H1 (cell line): ENCODE data around the gene TRIM24. TPM values are rescaled to one million over a fixed set of nuclear protein-coding genes. Genes with fewer than 3 reads are reported as not detected.

ENCODE experiments used
- CTCF ChIA-PET: fragments of 300-600 bp; sonication (Branson Sonifier 250); formaldehyde crosslinking; loops from one replicate; lab custom pipeline; 2021; ENCODE audit not compliant: partially characterized antibody; lab: Charles Lee
- POLR2A ChIA-PET: fragments of 300-600 bp; sonication (Branson Sonifier 250); formaldehyde crosslinking; loops from one replicate; lab custom pipeline; 2021; ENCODE audit warnings: inconsistent platforms; ENCODE audit not compliant: partially characterized antibody; lab: Charles Lee
- DNase-seq, 2 experiments: peaks; one replicate each; pipeline versions ENCODE4 v3.0.0 to v3.0.0-alpha.2; 2010 to 2022; ENCODE audit warnings: low spot score in 2 of 2, low read depth in 1 of 2, mixed read lengths in 1 of 2
- FAIRE-seq: peaks from 2 replicates; lab custom pipeline; 2011; peaks lifted over from hg19 to GRCh38; lab: Jason Lieb, UNC
- H2AFZ ChIP-seq: 2 replicates; pipeline ENCODE4 v1.8.1; 2012; ENCODE audit warnings: low read length, inconsistent platforms
- H2AK5ac ChIP-seq: 2 replicates; pipeline ENCODE4 v1.6.1; 2013; ENCODE audit warnings: low read depth, low read length
- H2BK120ac ChIP-seq: replicated peaks from 2 replicates; pipeline ENCODE3; 2013; ENCODE audit warnings: low read depth, low read length, inconsistent platforms
- H2BK12ac ChIP-seq: 2 replicates; pipeline ENCODE4 v1.6.1; 2013; ENCODE audit warnings: low read depth, low read length
- H2BK15ac ChIP-seq: 2 replicates; pipeline ENCODE4 v1.6.1; 2013; ENCODE audit warnings: low read length
- H2BK20ac ChIP-seq: 2 replicates; pipeline ENCODE4 v1.6.1; 2013; ENCODE audit warnings: low read length
- H2BK5ac ChIP-seq: 2 replicates; pipeline ENCODE4 v1.6.1; 2013; ENCODE audit warnings: low read depth, low read length
- H3K14ac ChIP-seq: 2 replicates; pipeline ENCODE4 v1.6.1; 2013; ENCODE audit warnings: inconsistent platforms; ENCODE audit not compliant: insufficient read length
- H3K18ac ChIP-seq: 2 replicates; pipeline ENCODE4 v1.6.1; 2013; ENCODE audit warnings: low read length; ENCODE audit errors: extremely low read depth
- H3K23ac ChIP-seq: 2 replicates; pipeline ENCODE4 v1.6.1; 2013; ENCODE audit warnings: inconsistent platforms; ENCODE audit not compliant: insufficient read length
- H3K23me2 ChIP-seq: 2 replicates; pipeline ENCODE4 v1.6.1; 2013; ENCODE audit warnings: low read depth, low read length
- H3K27ac ChIP-seq: 2 replicates; pipeline ENCODE4 v1.6.1; 2011; ENCODE audit warnings: low read depth, low read length, inconsistent platforms
- H3K27me3 ChIP-seq, 4 experiments: replicated peaks in 1 of 4; 1 replicate in 1 of 4; 2 replicates in 3 of 4; pipeline versions ENCODE4 v1.6.1 to v1.8.1; 2011 to 2013; ENCODE audit warnings: low read length in 3 of 4, mild to moderate bottlenecking in 3 of 4, inconsistent platforms in 2 of 4, mixed read lengths in 2 of 4, moderate library complexity in 1 of 4; ENCODE audit not compliant: control insufficient read depth in 3 of 4, insufficient read depth in 3 of 4; ENCODE audit errors: extremely low read depth in 1 of 4
- H3K36me3 ChIP-seq, 4 experiments: 2 replicates each; pipeline versions ENCODE4 v1.6.1 to v1.8.1; 2011 to 2013; ENCODE audit warnings: mild to moderate bottlenecking in 4 of 4, low read length in 3 of 4, moderate library complexity in 2 of 4, control low read depth in 1 of 4, inconsistent platforms in 1 of 4; ENCODE audit not compliant: insufficient read depth in 4 of 4, control insufficient read depth in 2 of 4
- H3K4ac ChIP-seq: replicated peaks from 2 replicates; pipeline ENCODE3; 2013; ENCODE audit warnings: low read length, low read depth, mixed read lengths, inconsistent platforms; ENCODE audit not compliant: insufficient read length
- H3K4me1 ChIP-seq, 4 experiments: replicated peaks in 1 of 4; 1 replicate in 1 of 4; 2 replicates in 3 of 4; pipeline versions ENCODE4 v1.6.1 to v1.8.1; 2011 to 2013; ENCODE audit warnings: low read length in 3 of 4, inconsistent platforms in 2 of 4, mixed read lengths in 1 of 4; ENCODE audit not compliant: insufficient read depth in 4 of 4, control insufficient read depth in 3 of 4
- H3K4me2 ChIP-seq, 2 experiments: 2 replicates each; pipeline versions ENCODE4 v1.6.1 to v1.8.1; 2011 to 2013; ENCODE audit warnings: low read depth in 2 of 2, low read length in 2 of 2, control low read depth in 1 of 2, inconsistent platforms in 1 of 2, mild to moderate bottlenecking in 1 of 2; ENCODE audit not compliant: insufficient read depth in 1 of 2
- H3K4me3 ChIP-seq, 4 experiments: fragments of 200-600, 300-600 bp in 1 of 4; sonication (generic), shearing (Covaris generic), sonication (Bioruptor Twin) in 1 of 4; 2 replicates each; pipeline versions ENCODE4 v1.5.1 to v1.8.1; 2011 to 2016; ENCODE audit warnings: low read length in 4 of 4, low read depth in 3 of 4, control low read depth in 2 of 4, inconsistent platforms in 2 of 4, mild to moderate bottlenecking in 2 of 4, mixed read lengths in 1 of 4, moderate library complexity in 1 of 4; ENCODE audit not compliant: insufficient read depth in 2 of 4; ENCODE audit errors: extremely low read depth in 1 of 4
- H3K56ac ChIP-seq: replicated peaks from 2 replicates; pipeline ENCODE3; 2013; ENCODE audit warnings: low read depth, mild to moderate bottlenecking, mixed read lengths, low read length, inconsistent platforms; ENCODE audit not compliant: insufficient read length
- H3K79me1 ChIP-seq: 2 replicates; pipeline ENCODE4 v1.6.1; 2013; ENCODE audit warnings: low read depth, low read length, control low read depth
- H3K79me2 ChIP-seq, 2 experiments: 2 replicates each; pipeline versions ENCODE4 v1.6.1 to v1.8.1; 2012 to 2013; ENCODE audit warnings: low read length in 2 of 2, mild to moderate bottlenecking in 2 of 2, inconsistent platforms in 1 of 2; ENCODE audit not compliant: insufficient read depth in 2 of 2, control insufficient read depth in 1 of 2
- H3K9ac ChIP-seq, 4 experiments: replicated peaks in 1 of 4; 1 replicate in 1 of 4; 2 replicates in 3 of 4; pipeline versions ENCODE4 v1.6.1 to v1.8.1; 2011 to 2013; ENCODE audit warnings: low read depth in 3 of 4, low read length in 3 of 4, control low read depth in 2 of 4, mild to moderate bottlenecking in 2 of 4, moderate library complexity in 2 of 4, inconsistent platforms in 1 of 4; ENCODE audit errors: extremely low read depth in 1 of 4
- H3K9me3 ChIP-seq, 2 experiments: 2 replicates each; pipeline versions ENCODE4 v1.6.1 to v1.8.1; 2012 to 2013; ENCODE audit warnings: mild to moderate bottlenecking in 2 of 2, moderate library complexity in 2 of 2, control low read depth in 1 of 2, inconsistent platforms in 1 of 2, low read depth in 1 of 2, low read length in 1 of 2, mixed read lengths in 1 of 2; ENCODE audit not compliant: insufficient read depth in 2 of 2
- H4K20me1 ChIP-seq, 2 experiments: replicated peaks in 1 of 2; 2 replicates each; pipeline versions ENCODE3 to v1.8.1; 2011 to 2013; ENCODE audit warnings: inconsistent platforms in 2 of 2, low read length in 2 of 2, mild to moderate bottlenecking in 1 of 2; ENCODE audit not compliant: insufficient read depth in 2 of 2, control insufficient read depth in 1 of 2
- H4K5ac ChIP-seq: 2 replicates; pipeline ENCODE4 v1.6.1; 2013; ENCODE audit warnings: low read length, low read depth, mixed read lengths, inconsistent platforms; ENCODE audit not compliant: insufficient read length
- H4K8ac ChIP-seq: 2 replicates; pipeline ENCODE4 v1.8.0; 2013; ENCODE audit warnings: mild to moderate bottlenecking, moderate library complexity, low read length, inconsistent platforms; ENCODE audit not compliant: insufficient read depth; ENCODE audit errors: extremely low read depth
- H4K91ac ChIP-seq: replicated peaks from 2 replicates; pipeline ENCODE3; 2013; ENCODE audit warnings: low read length, mixed read lengths, inconsistent platforms; ENCODE audit not compliant: insufficient read length
- ATF3 ChIP-seq: IDR thresholded peaks from 2 replicates; pipeline ENCODE4 v1.6.1; 2011; ENCODE audit warnings: low read depth, mild to moderate bottlenecking, low read length; ENCODE audit not compliant: insufficient read depth
- BRCA1 ChIP-seq: IDR thresholded peaks from 2 replicates; pipeline ENCODE4 v1.6.1; 2012; ENCODE audit warnings: low read depth, low read length, improper control_type of control experiment
- JUN ChIP-seq: IDR thresholded peaks from 2 replicates; pipeline ENCODE4 v1.6.1; 2011; ENCODE audit warnings: low read depth, mild to moderate bottlenecking, improper control_type of control experiment, low read length
- RXRA ChIP-seq: IDR thresholded peaks from 2 replicates; pipeline ENCODE4 v1.6.1; 2011; ENCODE audit warnings: low read depth, mild to moderate bottlenecking, low read length, moderate library complexity; ENCODE audit not compliant: insufficient read depth
- SAP30 ChIP-seq: fragments of 300-600 bp; sonication (generic); IDR thresholded peaks from 2 replicates; pipeline ENCODE4 v1.7.1; 2012; ENCODE audit warnings: low read length, moderate library complexity, mild to moderate bottlenecking, inconsistent platforms; ENCODE audit not compliant: insufficient read depth, insufficient replicate concordance
- SIN3A ChIP-seq, 2 experiments: IDR thresholded peaks in 1 of 2; conservative IDR thresholded peaks in 1 of 2; 2 replicates each; pipeline ENCODE4 v1.6.1; 2011 to 2012; ENCODE audit warnings: low read length in 2 of 2, improper control_type of control experiment in 1 of 2, low read depth in 1 of 2, mild to moderate bottlenecking in 1 of 2
- ZNF274 ChIP-seq: IDR thresholded peaks from 2 replicates; pipeline ENCODE4 v1.7.0; 2012; ENCODE audit warnings: low read length, borderline replicate concordance; ENCODE audit errors: extremely low read depth
- WGBS, 2 experiments: shearing (Covaris generic) in 1 of 2; methylation state at CpG; one replicate each; pipeline versions ENCODE4 v1.1.6 to v1.1.7; 2013 to 2015; ENCODE audit warnings: low lambda C conversion rate in 2 of 2, mixed read lengths in 2 of 2, inconsistent platforms in 1 of 2, low coverage in 1 of 2, missing lambda C conversion rate in 1 of 2; ENCODE audit not compliant: insufficient replicate concordance in 2 of 2, insufficient coverage in 1 of 2, insufficient read length in 1 of 2; ENCODE audit errors: extremely low coverage in 1 of 2, missing lambda C conversion rate in 1 of 2; 5-methylcytosine and 5-hydroxymethylcytosine counted together
- polyA plus RNA-seq, 7 experiments: library from polyadenylated mRNA; depleted of rRNA in 3 of 7; stranded (reverse) in 5 of 7; unstranded in 2 of 7; fragments of >200 nt in 5 of 7; fragments of 200-250 nt in 2 of 7; gene quantifications; 1 replicate in 5 of 7; 2 replicates in 1 of 7; 4 replicates in 1 of 7; pipeline versions ENCODE4 v1.2.1 to v1.2.3, GENCODE V29; 2011 to 2013; ENCODE audit warnings: missing spikeins in 2 of 7, mixed read lengths in 2 of 7
- total RNA-seq: library from RNA; stranded (reverse); fragmentation: NEBNext Ultra II Directional; extraction: Animal tissue kit (Norgen Biotek cat#: 25700); gene quantifications from 2 replicates; pipeline ENCODE4 v1.2.1, GENCODE V29; 2021
- TF ChIP-seq, protein P1 (sequence below): IDR thresholded peaks from 2 replicates; pipeline ENCODE4 v1.6.1; 2012; ENCODE audit warnings: inconsistent platforms

Gene TRIM24
- total and polyA plus RNA-seq, 2 of the 8 experiments (the other 6 are each of a cell fraction or from before 2014, with no cell fraction given), result 67.6 to 149 TPM

- Histone ChIP-seq H2BK5ac (0 out of 2 replicates have a peak overlapping the region, but pooled peaks have one; percentile 73), H3K56ac (no peak overlapping the region), H3K23ac (no peak overlapping the region), H2AK5ac (no peak overlapping the region), H3K79me1 (no peaks in the 10 kb centered on the region), H2BK120ac (no peak overlapping the region), H2BK20ac (peak overlapping the region; percentile 48; the same call in 1 of the 2 replicates), H3K27ac (no peak overlapping the region), H3K14ac (no peak overlapping the region), H3K23me2 (no peaks in the 10 kb centered on the region), H4K8ac (no peak overlapping the region), H2AFZ (no peak overlapping the region), H4K91ac (peak overlapping the region; percentile 40), H3K18ac (no peak overlapping the region), H3K9me3 (no peaks in the 10 kb centered on the region), H2BK15ac (no peak overlapping the region), H4K5ac (no peak overlapping the region), H2BK12ac (peak overlapping the region; percentile 63; the same call in 1 of the 2 replicates), H3K4me3 (no peak overlapping the region), H3K4me2 (no peak overlapping the region), H3K9ac (no peak overlapping the region), H3K27me3 (no peaks in the 10 kb centered on the region), H4K20me1 (no peaks in the 10 kb centered on the region), H3K4ac (no peak overlapping the region), H3K36me3 (no peaks in the 10 kb centered on the region), H3K79me2 (no peaks in the 10 kb centered on the region), H3K4me1 (peaks cover 0 to 5% (median 0%) of the 10 kb centered on the region in 4 experiments; a peak in 2 of 7 replicates)
- ChIA-PET CTCF (interaction anchor here (0.6 to 2.1 kb wide), 5 partner anchors 10 to 515 kb away, joined by 3 to 6 read pairs (median 4); no protein-coding TSS in a partner anchor), POLR2A (no interaction called here)
- FAIRE-seq, result no peak
- WGBS, 2 experiments, result 79% methylated on average over 2 of the region's 2 CpGs; no CpG with 5 or more reads in 1 of the 2 experiments
- DNase-seq, result no peak
- TF ChIP-seq, protein P1, sequence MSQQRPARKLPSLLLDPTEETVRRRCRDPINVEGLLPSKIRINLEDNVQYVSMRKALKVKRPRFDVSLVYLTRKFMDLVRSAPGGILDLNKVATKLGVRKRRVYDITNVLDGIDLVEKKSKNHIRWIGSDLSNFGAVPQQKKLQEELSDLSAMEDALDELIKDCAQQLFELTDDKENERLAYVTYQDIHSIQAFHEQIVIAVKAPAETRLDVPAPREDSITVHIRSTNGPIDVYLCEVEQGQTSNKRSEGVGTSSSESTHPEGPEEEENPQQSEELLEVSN, result no peak
- TF ChIP-seq ZNF274 (no peak), ATF3 (no peak), JUN (no peak), SAP30 (no peak), RXRA (no peak), SIN3A (conservative IDR thresholded peaks at IDR 0.05 in 1 of 2, IDR thresholded peaks at IDR 0.05 in 1 of 2; ENCODE audit: low read depth in 1 of 2, low read length in 2 of 2) (no peak), BRCA1 (no peak)
Observed at GRCh38 chr7:138626846-138627245, 166.8 kb downstream of the TRIM24 start.
